OCI-LY3 (cell line): ENCODE data around the gene MTMR2.

Experiments
- CTCF ChIP-seq: fragments of 200-600, 300-600 bp; sonication (generic); IDR thresholded peaks from 2 replicates; pipeline ENCODE4 v1.5.1; 2014; ENCODE audit warnings: antibody characterized with exemption, low read length, low read depth
- EZH2phosphoT487 ChIP-seq: fragments of 200-600 bp; shearing (Covaris generic); IDR thresholded peaks from 2 replicates; pipeline ENCODE4 v1.6.1; 2018; ENCODE audit warnings: antibody characterized with exemption, mixed run types, low read depth

DNA sequence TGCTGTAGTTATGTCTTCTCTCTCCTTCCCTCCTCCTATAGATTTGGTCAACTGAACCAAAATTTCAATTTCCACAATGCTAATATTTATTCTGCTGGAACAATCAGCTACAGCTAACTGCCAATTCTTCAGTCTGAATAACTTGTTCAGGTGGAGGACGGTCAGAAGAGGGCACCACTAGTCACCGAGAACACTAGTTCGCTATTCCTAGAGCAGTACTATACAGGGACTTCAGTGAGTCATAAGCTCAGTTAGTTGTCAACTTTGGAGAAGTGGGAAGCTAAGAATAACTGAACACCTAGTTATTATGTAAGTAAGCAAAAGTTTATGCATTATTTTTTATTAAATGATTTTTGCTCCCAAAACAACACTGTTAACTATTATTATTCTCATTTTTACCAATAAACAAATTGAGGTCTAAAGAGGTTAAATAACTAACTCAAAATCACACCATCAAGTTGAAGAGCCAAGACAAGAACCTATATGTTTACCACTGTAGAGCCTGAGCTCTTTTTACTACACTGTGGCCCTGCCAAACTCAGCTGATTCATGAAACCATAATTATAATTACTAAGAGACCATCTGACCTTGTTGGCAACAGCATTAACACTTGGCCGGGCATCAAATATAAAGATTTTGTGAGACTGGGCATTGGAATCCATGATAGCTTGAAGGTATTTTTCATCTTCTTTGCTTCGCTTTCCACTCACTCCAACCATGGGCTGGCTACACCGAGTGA is 74.7 kb downstream of the MTMR2 start:
- peak; percentile 43 for TF ChIP-seq CTCF
- TF ChIP-seq EZH2phosphoT487: no peak
